Measurements from ENCODE around the gene OSBPL8.
"Not testable (repeated sequence)": the region's sequence is repeated elsewhere in the genome, so short reads cannot be mapped to it uniquely, and the experiment has no call there.

Gene OSBPL8

DNA sequence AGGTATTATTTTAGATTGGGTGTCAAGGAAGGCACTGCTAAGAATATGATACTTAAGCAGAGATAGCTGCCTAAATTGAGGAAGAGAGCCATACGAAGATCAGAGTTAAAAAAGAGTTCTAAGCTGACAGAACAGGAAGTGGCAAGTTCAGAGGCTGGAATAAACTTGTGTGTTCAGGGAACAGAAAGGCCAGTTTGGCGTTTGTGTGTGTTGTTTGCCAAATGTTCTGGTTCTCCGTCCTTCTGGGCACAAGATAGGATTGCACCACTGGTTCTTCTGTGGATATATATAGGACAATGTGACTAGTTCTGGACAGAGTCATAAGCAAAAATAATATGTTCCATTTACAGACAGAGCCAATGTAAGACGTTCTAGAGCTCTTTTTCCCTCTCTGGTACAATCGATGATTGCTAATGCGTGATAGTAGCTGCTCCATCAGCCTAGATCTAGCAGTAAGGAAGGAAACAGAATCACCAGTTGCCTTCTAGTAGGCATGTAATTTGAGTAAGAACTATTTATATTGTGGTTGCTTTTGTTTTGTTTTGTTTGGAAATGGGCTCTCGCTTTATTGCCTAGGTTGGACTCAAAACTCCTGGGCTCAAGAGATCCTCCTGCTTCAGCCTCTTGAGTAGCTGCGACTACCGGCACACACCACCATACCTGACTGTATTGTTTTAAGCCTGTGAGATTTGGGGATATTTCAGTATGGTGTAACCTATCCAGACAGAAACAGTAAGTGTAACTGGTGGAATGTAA is 218.7 kb downstream of the OSBPL8 start:
- Histone ChIP-seq H3K27ac (ENCODE audit: low read length) (no peak overlapping the region), H3K9me3 (ENCODE audit: control insufficient read depth, insufficient read depth, low read length) (no peaks in the 10 kb centered on the region), H3K4me1 (ENCODE audit: control insufficient read depth, insufficient read depth, low read length) (no peaks in the 10 kb centered on the region), H3K27me3 (ENCODE audit: control insufficient read depth, insufficient read depth, low read length) (no peaks in the 10 kb centered on the region), H3K36me3 (ENCODE audit: control insufficient read depth, insufficient read depth, low read length) (no peaks in the 10 kb centered on the region), H3K4me3 (ENCODE audit: low read length) (no peak overlapping the region)
- WGBS (ENCODE audit: insufficient coverage, insufficient read length), result no CpG with 5 or more reads among the region's 9 CpGs
- no peak for DNase-seq (ENCODE audit: low read depth, low spot score)

- no peaks in the 10 kb centered on the region for H3K36me3 ChIP-seq (ENCODE audit: control insufficient read depth, insufficient read depth, low read length)
- no peak for DNase-seq (ENCODE audit: low read depth, low spot score)
- no peaks in the 10 kb centered on the region for H3K9me3 ChIP-seq (ENCODE audit: control insufficient read depth, insufficient read depth, low read length)
- H3K4me3 ChIP-seq (ENCODE audit: low read length), result no peak overlapping the region
- no peaks in the 10 kb centered on the region for H3K4me1 ChIP-seq (ENCODE audit: control insufficient read depth, insufficient read depth, low read length)
- WGBS (ENCODE audit: insufficient coverage, insufficient read length), result no CpG with 5 or more reads among the region's 3 CpGs
- no peaks in the 10 kb centered on the region for H3K27me3 ChIP-seq (ENCODE audit: control insufficient read depth, insufficient read depth, low read length)
- H3K27ac ChIP-seq (ENCODE audit: low read length), result no peak overlapping the region
These were observed 222.0 kb downstream of the OSBPL8 start for GRCh38 chr12:76337583-76337982.

DNA sequence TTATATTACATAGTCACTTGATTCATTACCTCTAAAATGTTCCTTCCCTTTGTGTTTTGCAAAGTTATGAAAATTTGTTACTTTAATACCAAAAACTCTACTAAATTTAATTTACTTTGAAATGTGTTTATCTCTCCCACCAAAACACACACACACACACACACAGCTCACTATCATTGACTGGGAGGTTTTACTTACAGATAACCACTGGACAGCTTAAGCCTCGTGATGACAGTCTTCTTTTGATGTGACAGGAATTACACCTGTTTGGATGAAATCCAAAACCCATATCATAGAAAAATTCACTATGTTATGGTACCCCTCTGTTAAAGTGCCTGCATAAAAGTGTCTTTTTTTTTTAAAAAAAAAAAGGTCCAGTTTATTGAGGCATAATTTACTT is 227.0 kb downstream of the OSBPL8 start:
- H3K4me1 ChIP-seq (ENCODE audit: control insufficient read depth, insufficient read depth, low read length), result no peaks in the 10 kb centered on the region
- no peak overlapping the region for H3K4me3 ChIP-seq (ENCODE audit: low read length)
- no peak overlapping the region for H3K27ac ChIP-seq (ENCODE audit: low read length)
- no peaks in the 10 kb centered on the region for H3K9me3 ChIP-seq (ENCODE audit: control insufficient read depth, insufficient read depth, low read length)
- H3K27me3 ChIP-seq (ENCODE audit: control insufficient read depth, insufficient read depth, low read length), result no peaks in the 10 kb centered on the region
- WGBS (ENCODE audit: insufficient coverage, insufficient read length), result no CpG with 5 or more reads among the region's 1 CpG
- DNase-seq (ENCODE audit: low read depth, low spot score), result no peak
- H3K36me3 ChIP-seq (ENCODE audit: control insufficient read depth, insufficient read depth, low read length), result no peaks in the 10 kb centered on the region

DNA sequence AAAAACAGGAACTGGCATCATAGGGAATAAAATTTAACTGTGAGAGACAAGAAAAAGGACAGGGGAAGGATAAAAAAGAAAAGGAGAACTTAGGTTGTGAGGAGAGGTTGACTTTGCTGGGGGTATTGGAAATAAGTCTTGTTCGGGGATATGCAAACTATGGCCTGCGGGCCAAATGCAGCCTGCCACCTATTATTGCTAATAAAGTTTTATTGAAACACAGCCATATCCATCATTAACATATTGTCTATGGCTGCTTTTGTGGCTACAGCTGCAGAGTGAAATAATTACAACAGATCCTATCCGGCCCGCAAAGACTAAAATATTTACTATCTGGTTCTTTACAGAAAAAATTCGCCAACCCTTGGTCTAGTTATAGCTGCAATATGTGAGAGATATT is 230.0 kb downstream of the OSBPL8 start:
- WGBS (ENCODE audit: insufficient coverage, insufficient read length), result no CpG with 5 or more reads among the region's 5 CpGs
- DNase-seq (ENCODE audit: low read depth, low spot score), result no peak
- H3K4me1 ChIP-seq (ENCODE audit: control insufficient read depth, insufficient read depth, low read length), result no peaks in the 10 kb centered on the region
- H3K27ac ChIP-seq (ENCODE audit: low read length), result no peak overlapping the region
- no peaks in the 10 kb centered on the region for H3K9me3 ChIP-seq (ENCODE audit: control insufficient read depth, insufficient read depth, low read length)
- no peaks in the 10 kb centered on the region for H3K27me3 ChIP-seq (ENCODE audit: control insufficient read depth, insufficient read depth, low read length)
- no peaks in the 10 kb centered on the region for H3K36me3 ChIP-seq (ENCODE audit: control insufficient read depth, insufficient read depth, low read length)
- no peak overlapping the region for H3K4me3 ChIP-seq (ENCODE audit: low read length)

GRCh38 chr12:76329159-76329558 is 230.4 kb downstream of the OSBPL8 start:
- no peaks in the 10 kb centered on the region for H3K9me3 ChIP-seq (ENCODE audit: control insufficient read depth, insufficient read depth, low read length)
- no peak for DNase-seq (ENCODE audit: low read depth, low spot score)
- no peaks in the 10 kb centered on the region for H3K27me3 ChIP-seq (ENCODE audit: control insufficient read depth, insufficient read depth, low read length)
- H3K36me3 ChIP-seq (ENCODE audit: control insufficient read depth, insufficient read depth, low read length), result no peaks in the 10 kb centered on the region
- no peak overlapping the region for H3K27ac ChIP-seq (ENCODE audit: low read length)
- H3K4me3 ChIP-seq (ENCODE audit: low read length), result no peak overlapping the region
- H3K4me1 ChIP-seq (ENCODE audit: control insufficient read depth, insufficient read depth, low read length), result no peaks in the 10 kb centered on the region
- no CpG with 5 or more reads among the region's 2 CpGs for WGBS (ENCODE audit: insufficient coverage, insufficient read length)

GRCh38 chr12:76319595-76320319 is 239.8 kb downstream of the OSBPL8 start:
- WGBS (ENCODE audit: insufficient coverage, insufficient read length), result no CpG with 5 or more reads among the region's 32 CpGs
- not testable (repeated sequence) for H3K4me1 ChIP-seq (ENCODE audit: control insufficient read depth, insufficient read depth, low read length); H3K4me3 ChIP-seq (ENCODE audit: low read length); H3K9me3 ChIP-seq (ENCODE audit: control insufficient read depth, insufficient read depth, low read length); H3K36me3 ChIP-seq (ENCODE audit: control insufficient read depth, insufficient read depth, low read length); DNase-seq (ENCODE audit: low read depth, low spot score); H3K27me3 ChIP-seq (ENCODE audit: control insufficient read depth, insufficient read depth, low read length); H3K27ac ChIP-seq (ENCODE audit: low read length)

GRCh38 chr12:76318773-76319594 is 240.6 kb downstream of the OSBPL8 start:
- H3K4me3 ChIP-seq (ENCODE audit: low read length), result no peak overlapping the region

DNA sequence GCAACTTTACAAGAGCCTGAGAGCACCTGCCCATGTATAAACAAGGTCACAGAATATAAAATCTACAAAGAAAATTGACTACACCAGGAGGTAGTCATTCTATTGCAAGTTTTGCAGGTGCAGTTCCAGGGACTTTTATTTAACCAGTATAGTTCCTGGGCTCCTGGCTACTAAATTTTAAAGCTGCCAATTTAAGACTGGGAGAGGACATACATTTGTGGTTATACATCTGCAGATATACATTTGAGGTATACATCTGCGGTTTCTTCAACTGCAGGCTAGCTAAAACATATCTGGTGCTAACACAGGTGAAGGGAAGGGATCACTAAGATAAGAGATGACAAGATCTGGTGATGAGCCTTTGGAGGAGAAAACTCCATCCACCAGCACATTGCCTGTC is 241.6 kb downstream of the OSBPL8 start:
- no peaks in the 10 kb centered on the region for H3K4me1 ChIP-seq (ENCODE audit: control insufficient read depth, insufficient read depth, low read length)
- H3K36me3 ChIP-seq (ENCODE audit: control insufficient read depth, insufficient read depth, low read length), result no peaks in the 10 kb centered on the region
- H3K4me3 ChIP-seq (ENCODE audit: low read length), result no peak overlapping the region
- H3K9me3 ChIP-seq (ENCODE audit: control insufficient read depth, insufficient read depth, low read length), result no peaks in the 10 kb centered on the region
- WGBS (ENCODE audit: insufficient coverage, insufficient read length), result no CpG with 5 or more reads among the region's 1 CpG
- H3K27ac ChIP-seq (ENCODE audit: low read length), result no peak overlapping the region
- H3K27me3 ChIP-seq (ENCODE audit: control insufficient read depth, insufficient read depth, low read length), result no peaks in the 10 kb centered on the region
- no peak for DNase-seq (ENCODE audit: low read depth, low spot score)

More at GRCh38 chr12:76318773-76319594, 240.6 kb downstream of the OSBPL8 start:
- no peak overlapping the region for H3K27ac ChIP-seq (ENCODE audit: low read length)
- no peaks in the 10 kb centered on the region for H3K9me3 ChIP-seq (ENCODE audit: control insufficient read depth, insufficient read depth, low read length)
- H3K36me3 ChIP-seq (ENCODE audit: control insufficient read depth, insufficient read depth, low read length), result no peaks in the 10 kb centered on the region
- H3K27me3 ChIP-seq (ENCODE audit: control insufficient read depth, insufficient read depth, low read length), result no peaks in the 10 kb centered on the region
- H3K4me1 ChIP-seq (ENCODE audit: control insufficient read depth, insufficient read depth, low read length), result no peaks in the 10 kb centered on the region
- DNase-seq (ENCODE audit: low read depth, low spot score), result no peak
- WGBS (ENCODE audit: insufficient coverage, insufficient read length), result no CpG with 5 or more reads among the region's 1 CpG

GRCh38 chr12:76316468-76316867 is 243.1 kb downstream of the OSBPL8 start:
- no CpG with 5 or more reads among the region's 7 CpGs for WGBS (ENCODE audit: insufficient coverage, insufficient read length)
- no peak overlapping the region for H3K4me3 ChIP-seq (ENCODE audit: low read length)
- no peaks in the 10 kb centered on the region for H3K4me1 ChIP-seq (ENCODE audit: control insufficient read depth, insufficient read depth, low read length)
- no peaks in the 10 kb centered on the region for H3K36me3 ChIP-seq (ENCODE audit: control insufficient read depth, insufficient read depth, low read length)
- no peaks in the 10 kb centered on the region for H3K9me3 ChIP-seq (ENCODE audit: control insufficient read depth, insufficient read depth, low read length)
- no peaks in the 10 kb centered on the region for H3K27me3 ChIP-seq (ENCODE audit: control insufficient read depth, insufficient read depth, low read length)
- DNase-seq (ENCODE audit: low read depth, low spot score), result no peak
- no peak overlapping the region for H3K27ac ChIP-seq (ENCODE audit: low read length)

- Histone ChIP-seq H3K36me3 (ENCODE audit: control insufficient read depth, insufficient read depth, low read length) (no peaks in the 10 kb centered on the region), H3K4me1 (ENCODE audit: control insufficient read depth, insufficient read depth, low read length) (no peaks in the 10 kb centered on the region), H3K4me3 (ENCODE audit: low read length) (no peak overlapping the region), H3K9me3 (ENCODE audit: control insufficient read depth, insufficient read depth, low read length) (no peaks in the 10 kb centered on the region), H3K27me3 (ENCODE audit: control insufficient read depth, insufficient read depth, low read length) (no peaks in the 10 kb centered on the region), H3K27ac (ENCODE audit: low read length) (no peak overlapping the region)
- no peak for DNase-seq (ENCODE audit: low read depth, low spot score)
- WGBS (ENCODE audit: insufficient coverage, insufficient read length), result no CpG with 5 or more reads among the region's 9 CpGs
These were observed 246.3 kb downstream of the OSBPL8 start for GRCh38 chr12:76313299-76313698.

Measured in iPS DF 6.9 (cell line).